C4-2B (cell line): ENCODE results near the gene NCAPD3.

ENCODE experiments used
- H3K27ac ChIP-seq: fragments of 450-650 bp; 2 replicates; pipeline ENCODE4 v1.5.1; 2017
- CTCF ChIP-seq: fragments of 450-650 bp; conservative IDR thresholded peaks from 2 replicates; pipeline ENCODE4 v1.5.1; 2017; ENCODE audit warnings: mild to moderate bottlenecking
- ZFX ChIP-seq: fragments of 450-650 bp; IDR thresholded peaks from 2 replicates; pipeline ENCODE4 v1.6.1; 2017

Gene NCAPD3

GRCh38 chr11:134224710-134225664 is 1.2 kb upstream of the NCAPD3 start:
- H3K27ac ChIP-seq = peak overlapping the region; percentile 87
- no peak for TF ChIP-seq CTCF
- TF ChIP-seq ZFX = peak; percentile 56

- TF ChIP-seq CTCF (no peak), ZFX (no peak)
- H3K27ac ChIP-seq = peak overlapping the region; percentile 87
These were observed 646 bp downstream of the NCAPD3 start for GRCh38 chr11:134223121-134223520.

- TF ChIP-seq ZFX (no peak), CTCF (no peak)
- no peak overlapping the region for H3K27ac ChIP-seq
These were observed 7.0 kb downstream of the NCAPD3 start for GRCh38 chr11:134216816-134217215.

GRCh38 chr11:134215836-134216235 is 7.9 kb downstream of the NCAPD3 start:
- TF ChIP-seq ZFX (no peak), CTCF (no peak)
- H3K27ac ChIP-seq = no peak overlapping the region

- H3K27ac ChIP-seq = no peak overlapping the region
- no peak for TF ChIP-seq ZFX
- peak; percentile 94 for TF ChIP-seq CTCF
These were observed 16.1 kb downstream of the NCAPD3 start for GRCh38 chr11:134207538-134208239.

- TF ChIP-seq ZFX (no peak), CTCF (no peak)
- H3K27ac ChIP-seq = no peak overlapping the region
These were observed 17.6 kb downstream of the NCAPD3 start for GRCh38 chr11:134206185-134206584.

GRCh38 chr11:134205729-134206128 is 18.0 kb downstream of the NCAPD3 start:
- no peak overlapping the region for H3K27ac ChIP-seq
- no peak for TF ChIP-seq ZFX
- TF ChIP-seq CTCF = no peak
